ENCODE results near the gene FGF9. TPM values are rescaled to one million over a fixed set of nuclear protein-coding genes. Genes with fewer than 3 reads are reported as not detected.

The FGF9 gene
- total and polyA plus RNA-seq, 2 of the 8 experiments (the other 6 are each of a cell fraction or from before 2014, with no cell fraction given): 0.02 TPM; not detected in 1

DNA sequence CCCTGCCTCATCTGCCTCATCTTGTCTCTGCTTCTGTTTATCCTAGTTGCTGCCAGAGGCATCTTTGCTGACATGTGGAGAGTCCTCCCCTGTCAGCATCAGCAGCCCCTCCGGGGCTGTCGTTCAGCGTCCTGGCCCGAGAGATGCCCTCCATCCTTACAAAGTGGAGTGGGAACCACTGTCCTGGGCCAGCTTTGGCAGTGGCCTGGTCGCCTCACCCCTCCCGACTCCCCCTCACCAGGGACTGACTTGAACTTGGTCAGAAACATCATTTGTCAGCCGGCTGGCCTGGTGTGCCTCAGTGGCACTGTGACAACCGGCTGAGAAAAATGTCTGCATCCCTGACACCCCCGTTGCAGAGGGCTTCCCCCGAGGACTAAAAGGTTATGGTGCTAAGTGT lies 20.6 kb downstream of the FGF9 start:
- H3K23ac ChIP-seq (ENCODE audit: insufficient read length): no peak overlapping the region
- H2BK20ac ChIP-seq (ENCODE audit: low read length): no peak overlapping the region
- no peak overlapping the region for H3K4me3 ChIP-seq (ENCODE audit: extremely low read depth in 1 of 4, insufficient read depth in 2 of 4, low read depth in 3 of 4, low read length in 4 of 4)
- H2BK120ac ChIP-seq (replicated peaks; ENCODE audit: low read depth, low read length): no peak overlapping the region
- 87% methylated on average over 10 of the region's 10 CpGs; no CpG with 5 or more reads in 1 of the 2 experiments for WGBS, 2 experiments (ENCODE audit: extremely low coverage in 1 of 2, insufficient coverage in 1 of 2, insufficient read length in 1 of 2, insufficient replicate concordance in 2 of 2, low coverage in 1 of 2, low lambda C conversion rate in 2 of 2, missing lambda C conversion rate in 1 of 2)
- no peaks in the 10 kb centered on the region for H3K36me3 ChIP-seq (ENCODE audit: control insufficient read depth in 2 of 4, insufficient read depth in 4 of 4, low read length in 3 of 4)
- H2AFZ ChIP-seq (ENCODE audit: low read length): no peak overlapping the region
- no peak overlapping the region for H4K8ac ChIP-seq (ENCODE audit: extremely low read depth, insufficient read depth, low read length)
- DNase-seq (ENCODE audit: low read depth in 1 of 2, low spot score in 2 of 2) (no peak), FAIRE-seq (no peak)
- H2BK12ac ChIP-seq (ENCODE audit: low read depth, low read length): no peak overlapping the region
- TF ChIP-seq SP4 (IDR thresholded peaks at IDR 0.05; ENCODE audit: low read length): no peak
- no peak for TF ChIP-seq SRF (IDR thresholded peaks at IDR 0.05; ENCODE audit: low read depth, low read length)
- TF ChIP-seq SIRT6 (IDR thresholded peaks at IDR 0.05; ENCODE audit: low read length): no peak
- no peak for TF ChIP-seq CBX5 (IDR thresholded peaks at IDR 0.05; ENCODE audit: low read depth, low read length)
- no peak for TF ChIP-seq CBX8 (IDR thresholded peaks at IDR 0.05; ENCODE audit: borderline replicate concordance, low read depth, low read length)
- TF ChIP-seq RAD21 (IDR thresholded peaks at IDR 0.05 in 1 of 2, conservative IDR thresholded peaks at IDR 0.05 in 1 of 2; ENCODE audit: low read depth in 2 of 2, low read length in 2 of 2): no peak
- TF ChIP-seq KDM5A (IDR thresholded peaks at IDR 0.05; ENCODE audit: low read length): no peak
- no peak for TF ChIP-seq KDM4A (IDR thresholded peaks at IDR 0.05; ENCODE audit: low read depth, low read length, severe bottlenecking)
- TF ChIP-seq TBP (IDR thresholded peaks at IDR 0.05; ENCODE audit: low read depth, low read length): no peak
- TF ChIP-seq TCF12 (IDR thresholded peaks at IDR 0.05; ENCODE audit: low read depth, low read length): no peak
- TF ChIP-seq POU5F1 (IDR thresholded peaks at IDR 0.05; ENCODE audit: low read depth, low read length): no peak
- TF ChIP-seq RNF2 (IDR thresholded peaks at IDR 0.05; ENCODE audit: borderline replicate concordance, low read depth, low read length, missing control alignments, poor library complexity, severe bottlenecking): no peak
- no peak for TF ChIP-seq MAX (IDR thresholded peaks at IDR 0.05)
- TF ChIP-seq TAF7 (optimal IDR thresholded peaks at IDR 0.05; ENCODE audit: borderline replicate concordance, low read depth, low read length): no peak
- H4K20me1 ChIP-seq (replicated peaks in 1 of 2; ENCODE audit: control insufficient read depth in 1 of 2, insufficient read depth in 2 of 2, low read length in 2 of 2): no peaks in the 10 kb centered on the region
- no peak overlapping the region for H2BK15ac ChIP-seq (ENCODE audit: low read length)
- no peak overlapping the region for H3K4me2 ChIP-seq (ENCODE audit: insufficient read depth in 1 of 2, low read depth in 2 of 2, low read length in 2 of 2)
- H3K4ac ChIP-seq (replicated peaks; ENCODE audit: insufficient read length, low read depth, low read length): no peak overlapping the region
- CTCF ChIA-PET (ENCODE audit: partially characterized antibody): interaction anchor here (1.3 to 1.7 kb wide), 2 partner anchors 14 to 53 kb away, joined by 4 read pairs; no protein-coding TSS in a partner anchor
- H2BK5ac ChIP-seq (ENCODE audit: low read depth, low read length): no peak overlapping the region
- no peak overlapping the region for H4K5ac ChIP-seq (ENCODE audit: insufficient read length, low read depth, low read length)
- no peaks in the 10 kb centered on the region for H3K79me2 ChIP-seq (ENCODE audit: control insufficient read depth in 1 of 2, insufficient read depth in 2 of 2, low read length in 2 of 2)
- H3K27me3 ChIP-seq (replicated peaks in 1 of 4; ENCODE audit: control insufficient read depth in 3 of 4, extremely low read depth in 1 of 4, insufficient read depth in 3 of 4, low read length in 3 of 4): no peaks in the 10 kb centered on the region
- H3K23me2 ChIP-seq (ENCODE audit: low read depth, low read length): peaks cover 3% of the 10 kb centered on the region
- H3K79me1 ChIP-seq (ENCODE audit: low read depth, low read length): no peaks in the 10 kb centered on the region
- no peak overlapping the region for H3K56ac ChIP-seq (replicated peaks; ENCODE audit: insufficient read length, low read depth, low read length)
- H2AK5ac ChIP-seq (ENCODE audit: low read depth, low read length): no peak overlapping the region
- no peak overlapping the region for H3K9ac ChIP-seq (replicated peaks in 1 of 4; ENCODE audit: extremely low read depth in 1 of 4, low read depth in 3 of 4, low read length in 3 of 4)
- H3K14ac ChIP-seq (ENCODE audit: insufficient read length): no peak overlapping the region
- H3K27ac ChIP-seq (ENCODE audit: low read depth, low read length): no peak overlapping the region
- H3K4me1 ChIP-seq (replicated peaks in 1 of 4; ENCODE audit: control insufficient read depth in 3 of 4, insufficient read depth in 4 of 4, low read length in 3 of 4): no peaks in the 10 kb centered on the region
- no peaks in the 10 kb centered on the region for H3K9me3 ChIP-seq (ENCODE audit: insufficient read depth in 2 of 2, low read depth in 1 of 2, low read length in 1 of 2)
- no peak overlapping the region for H4K91ac ChIP-seq (replicated peaks; ENCODE audit: insufficient read length, low read length)
- no peak overlapping the region for H3K18ac ChIP-seq (ENCODE audit: extremely low read depth, low read length)
- POLR2A ChIA-PET (ENCODE audit: partially characterized antibody): interaction anchor here (0.6 kb wide), 1 partner anchor 208 kb away, joined by 3 read pairs; no protein-coding TSS in a partner anchor

Data from H1 (cell line).